Measurements from ENCODE around the gene ASB7.

ASB7 gene

DNA sequence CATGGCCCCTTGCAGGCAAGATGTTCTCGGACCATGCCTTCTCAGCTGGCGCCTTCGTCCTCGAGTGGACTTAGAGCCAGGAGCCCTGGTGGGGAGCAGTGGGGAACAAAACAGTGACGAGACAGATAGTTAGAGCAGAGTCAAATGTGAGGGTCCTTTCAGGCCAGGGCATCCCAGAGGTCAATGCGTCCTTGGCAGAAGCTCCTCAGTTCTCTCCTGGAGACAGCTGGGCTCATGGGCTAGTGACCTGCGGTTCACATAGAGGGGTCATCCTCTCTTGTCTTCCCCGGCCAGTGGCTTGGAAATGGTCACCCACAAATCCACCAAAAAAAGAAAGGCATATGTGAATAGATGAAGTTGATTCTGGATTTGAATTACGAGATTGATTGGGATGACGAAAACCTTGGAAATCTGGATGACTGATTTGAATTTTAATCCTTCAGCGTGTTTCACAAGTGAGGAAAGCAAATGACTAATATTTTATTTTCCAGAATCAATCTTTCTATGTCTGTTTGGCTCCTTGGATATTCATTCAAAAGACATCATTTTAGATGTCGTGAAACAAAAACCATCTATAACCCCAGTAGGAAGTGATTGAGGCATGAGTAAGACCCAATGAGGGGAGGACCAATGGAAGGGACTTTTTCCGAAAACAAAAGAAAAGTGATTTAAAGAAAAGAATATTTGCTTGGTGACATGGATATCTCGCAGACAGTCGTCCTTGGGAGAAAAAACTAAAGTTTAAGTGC is 84.5 kb downstream of the ASB7 start:
- DNase-seq = peak; percentile 93

DNA sequence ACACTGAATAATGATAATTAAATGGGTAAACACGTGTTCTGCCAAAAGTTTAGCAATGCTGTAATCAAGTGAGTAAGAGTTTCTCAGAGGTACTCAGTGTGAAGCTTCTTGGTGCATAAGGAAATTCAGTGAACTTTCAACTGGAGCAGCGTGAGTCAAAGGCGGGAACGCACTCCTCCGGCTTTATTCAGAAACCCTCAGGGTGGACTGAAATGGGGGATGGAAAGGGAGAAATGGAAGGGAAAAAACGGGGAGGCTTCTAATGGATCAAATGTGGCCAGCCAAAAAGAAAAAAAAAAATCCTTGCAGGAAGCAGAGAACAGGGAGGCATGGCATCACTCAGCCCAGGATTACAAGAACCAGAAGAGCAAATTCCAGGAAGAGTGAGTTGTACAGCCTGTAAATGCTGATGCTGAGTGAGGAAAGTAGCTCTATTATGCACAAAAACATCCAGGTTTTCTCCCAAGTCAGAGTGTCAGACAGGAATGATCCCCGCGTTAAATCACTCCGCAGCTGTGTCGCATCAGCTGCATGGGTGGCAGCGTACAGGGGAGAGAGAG is 85.3 kb downstream of the ASB7 start:
- peak; percentile 86 for DNase-seq

DNA sequence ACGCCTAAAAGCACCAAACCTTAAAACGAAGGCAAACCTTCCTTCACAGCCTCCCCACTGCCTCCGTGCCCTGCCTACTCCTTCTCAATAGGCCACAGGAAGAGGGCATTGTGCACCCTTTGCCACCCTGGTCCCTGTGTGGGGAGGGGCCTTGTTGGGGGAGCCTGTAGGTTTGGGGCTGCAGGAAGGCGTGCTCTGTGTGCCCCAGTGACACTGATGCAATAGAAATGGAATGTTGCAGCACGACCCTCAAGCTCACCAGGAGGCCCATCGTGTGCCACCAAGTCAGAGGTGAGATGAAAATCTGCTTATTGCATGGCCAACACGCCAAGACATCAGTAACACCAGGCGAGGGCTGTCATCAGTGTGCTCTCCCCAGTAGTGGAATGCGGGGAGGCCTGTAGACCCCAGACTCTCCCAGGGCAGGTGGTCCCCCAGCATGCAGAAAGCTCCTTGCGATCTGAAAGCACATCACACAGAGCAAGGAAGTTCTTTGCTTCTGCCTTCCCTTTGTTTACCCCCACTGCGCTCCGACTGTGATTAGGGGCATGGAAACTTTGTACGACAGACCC is 86.2 kb downstream of the ASB7 start:
- DNase-seq = no peak

DNA sequence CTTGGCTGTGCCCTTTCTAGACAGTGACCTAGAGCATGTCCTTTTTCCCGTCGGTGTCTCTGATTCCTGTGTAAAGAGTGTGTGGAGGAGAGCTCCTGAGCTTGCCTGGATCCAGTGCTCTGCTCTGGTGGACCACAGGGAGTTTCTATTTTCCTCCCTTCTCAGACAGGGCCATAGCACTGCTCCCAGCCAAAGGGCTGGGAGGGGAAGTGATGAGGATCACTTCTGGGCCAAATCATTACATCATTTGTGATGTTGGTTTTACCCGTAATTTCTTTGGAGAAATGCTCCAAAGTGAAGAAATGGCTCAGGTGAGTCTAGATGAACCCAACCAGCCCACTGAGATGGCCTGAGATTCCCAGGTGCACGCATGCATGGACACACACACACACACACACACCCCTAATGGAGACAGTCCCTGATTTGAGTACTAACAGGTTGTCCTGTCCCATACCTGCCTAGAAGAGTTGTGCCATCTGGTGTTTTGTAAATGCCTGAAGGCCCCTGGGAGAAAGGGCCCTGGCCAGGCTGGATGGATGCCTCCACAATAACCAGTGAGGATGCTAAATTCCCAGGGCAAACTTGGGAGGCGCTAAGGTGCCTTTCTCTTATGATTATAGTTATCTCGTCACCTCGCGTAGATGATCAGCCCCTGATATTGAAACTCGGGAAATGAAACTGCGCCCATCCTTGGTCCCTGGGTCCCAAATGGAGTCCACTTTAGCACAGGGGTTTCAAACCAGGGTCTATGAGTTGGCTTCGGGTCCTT is 86.9 kb downstream of the ASB7 start:
- no peak for DNase-seq

DNA sequence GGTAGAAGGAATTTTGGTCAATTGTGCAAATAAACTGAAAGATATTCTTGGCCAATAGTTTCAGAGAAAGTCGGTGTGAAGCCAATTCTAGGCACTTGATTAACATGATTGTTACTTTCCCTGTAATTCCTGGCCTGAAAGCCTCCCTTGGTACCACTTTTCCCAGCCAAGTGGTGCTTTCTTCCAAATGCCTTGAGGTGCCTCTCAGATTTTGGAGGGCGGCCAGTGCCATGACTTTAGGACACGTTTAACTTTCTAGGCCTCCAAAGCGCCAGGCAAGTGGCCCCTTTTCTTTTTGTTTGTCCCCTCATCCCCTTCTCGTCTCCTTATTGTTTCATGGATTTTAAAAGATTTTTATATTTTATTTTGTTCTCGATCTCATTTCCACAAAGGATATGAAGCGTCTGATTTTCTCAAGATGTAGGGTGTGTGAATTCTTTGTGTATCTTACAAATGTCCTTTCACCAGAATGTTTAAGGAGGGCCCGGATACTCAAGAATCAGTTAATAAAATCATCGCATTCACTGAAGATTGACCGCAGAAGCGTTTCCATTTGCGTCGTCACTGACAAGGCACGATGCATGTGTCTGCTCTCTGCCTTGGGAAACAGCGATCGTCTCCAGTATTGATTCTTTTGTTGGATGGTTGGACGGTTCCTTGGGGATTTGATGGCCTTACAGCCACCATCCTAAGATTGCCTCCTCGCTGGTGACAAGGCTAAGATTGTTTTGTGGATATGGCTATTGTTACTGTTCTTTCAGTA is 87.8 kb downstream of the ASB7 start:
- no peak for DNase-seq

DNA sequence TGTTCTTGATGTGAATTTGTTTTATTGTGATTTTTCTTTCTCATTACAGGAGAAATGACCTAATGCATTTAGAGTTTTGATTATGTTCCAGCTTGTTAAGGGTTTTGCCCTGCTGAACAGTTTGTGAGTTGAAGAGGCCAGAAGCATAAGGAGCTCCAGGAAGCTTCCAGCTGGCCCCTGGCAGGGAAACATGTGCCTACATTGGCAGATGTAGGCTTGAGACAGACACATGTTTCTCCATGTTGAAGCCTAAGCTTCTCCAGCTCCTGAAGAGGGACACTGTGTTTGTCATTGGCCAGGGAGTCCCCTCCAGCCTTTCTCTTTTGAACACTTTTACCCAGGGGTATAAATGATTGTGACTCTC is 88.4 kb downstream of the ASB7 start:
- DNase-seq = no peak

DNA sequence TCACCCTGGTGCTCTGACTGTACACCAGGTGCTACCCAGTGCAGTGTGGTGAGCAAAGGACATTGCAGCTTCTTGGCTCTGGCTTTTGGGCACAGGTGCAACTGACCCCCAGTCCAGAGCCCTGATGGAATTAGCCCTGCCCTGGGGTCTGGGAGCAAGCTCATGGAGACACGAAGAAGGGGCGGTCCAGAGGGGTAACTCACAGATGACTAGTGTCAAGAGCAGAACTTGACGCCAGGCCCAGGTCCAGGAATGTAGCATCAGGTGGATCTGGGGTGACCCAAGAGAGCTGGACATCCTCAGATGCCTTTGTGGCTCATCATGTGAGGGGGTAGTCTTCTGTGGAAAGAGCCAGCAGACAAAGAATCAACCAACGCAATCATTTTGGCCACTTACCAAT is 88.9 kb downstream of the ASB7 start:
- DNase-seq = no peak

DNA sequence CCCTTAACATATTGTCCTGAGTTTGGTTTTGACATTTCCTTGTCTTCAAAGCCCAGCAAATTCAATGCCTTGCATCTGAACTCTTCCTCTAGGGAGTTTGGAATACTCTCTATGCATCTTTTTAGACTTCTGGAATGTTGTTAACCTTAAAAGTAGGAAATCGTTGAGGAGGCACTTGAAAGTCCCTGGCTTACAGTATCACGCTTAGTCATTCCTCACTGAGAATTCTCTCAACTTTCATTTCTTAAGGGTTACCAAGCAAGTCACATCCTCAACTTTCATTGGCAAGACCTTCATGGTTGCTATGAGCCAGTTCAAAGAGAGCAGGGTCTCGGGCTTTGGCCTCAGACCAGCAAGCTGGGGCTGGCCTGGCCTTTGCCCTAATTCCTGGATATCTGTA is 89.9 kb downstream of the ASB7 start:
- DNase-seq = no peak

DNA sequence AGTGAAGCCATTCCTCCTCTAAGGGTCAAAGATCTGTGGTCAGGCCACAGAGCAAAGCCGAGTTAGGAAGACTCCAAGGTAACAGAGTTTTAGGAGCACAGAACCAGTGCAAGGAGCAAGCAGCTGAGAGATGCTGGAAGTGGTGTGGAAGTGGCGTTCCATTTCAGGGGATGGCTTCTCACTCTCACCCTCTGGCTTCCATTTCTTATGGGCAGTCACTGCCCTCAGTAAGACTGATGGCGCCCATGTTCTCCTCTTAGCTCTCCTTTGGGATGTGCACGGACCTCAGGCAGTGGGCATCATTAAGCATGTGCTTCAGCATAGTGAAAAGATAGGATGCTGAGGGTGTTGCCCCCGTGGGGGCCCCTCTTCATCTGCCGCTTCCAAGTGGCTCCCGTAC is 90.3 kb downstream of the ASB7 start:
- DNase-seq = no peak

DNA sequence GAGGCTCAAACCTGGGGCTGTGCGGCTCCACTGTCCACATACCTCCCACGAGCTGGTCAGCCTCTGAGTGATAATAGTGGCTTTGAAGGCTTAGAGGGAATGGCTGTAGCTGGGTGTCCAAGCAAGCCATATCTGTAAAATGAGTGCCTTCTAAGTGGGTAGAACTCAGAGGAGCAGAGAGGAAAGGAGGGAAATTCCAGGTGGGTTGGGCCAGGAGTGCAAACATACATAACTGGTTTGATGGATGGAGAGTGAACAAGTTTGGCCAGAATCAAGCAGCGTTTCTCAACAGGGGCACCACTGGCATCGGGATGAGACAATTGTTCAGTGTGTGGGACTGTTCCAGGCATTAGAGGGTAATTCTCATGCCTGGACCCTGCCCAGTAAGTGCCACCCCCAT is 91.1 kb downstream of the ASB7 start:
- DNase-seq = no peak

DNA sequence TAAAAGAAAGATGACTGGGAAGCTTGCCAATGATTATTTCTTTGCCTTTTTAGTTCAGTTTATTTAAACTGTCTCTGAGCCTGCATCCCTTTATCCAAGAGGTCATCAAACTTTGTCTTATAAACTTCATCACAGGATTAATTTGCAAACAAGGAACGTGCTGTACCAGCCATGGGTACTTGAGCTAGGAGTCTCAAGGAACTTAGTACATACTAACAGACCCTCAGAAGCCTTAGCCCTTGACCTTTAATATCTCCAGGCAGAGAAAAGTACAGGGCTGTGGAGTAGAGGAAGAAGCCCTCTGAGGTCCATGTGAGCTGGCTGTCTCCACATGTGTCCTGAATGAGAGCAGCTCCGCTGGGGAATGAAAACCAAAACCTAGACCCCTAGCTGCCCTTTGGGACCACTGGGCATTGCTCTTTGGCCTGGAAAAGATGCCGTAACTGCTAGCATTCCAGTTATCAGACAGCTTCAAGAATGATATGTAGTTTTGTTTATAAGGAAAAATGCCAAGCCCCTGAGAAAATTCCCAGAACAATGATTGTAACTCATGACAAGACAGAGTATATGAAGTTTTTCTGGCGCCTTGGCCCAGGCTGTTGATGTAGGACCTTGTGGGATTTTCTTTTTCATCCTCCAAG is 92.1 kb downstream of the ASB7 start:
- peak; percentile 55 for DNase-seq

DNA sequence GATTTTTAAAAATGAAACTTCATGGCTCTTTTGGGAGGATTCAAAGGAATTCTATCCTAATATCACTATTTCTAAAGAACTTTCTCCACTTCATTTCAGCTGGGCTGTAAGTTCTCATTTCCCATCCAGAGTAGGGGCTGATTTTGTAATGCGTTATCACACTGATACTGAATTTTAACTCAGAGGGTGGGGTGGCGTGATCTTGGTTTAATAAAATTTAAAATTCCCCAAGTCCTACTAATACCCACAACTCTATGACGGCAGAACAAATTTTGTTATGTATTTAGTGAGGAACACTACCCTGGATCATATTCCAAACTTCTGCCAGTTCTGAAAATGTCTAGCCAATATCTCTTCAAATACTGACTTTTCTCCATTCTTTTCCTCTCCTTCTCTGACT is 92.7 kb downstream of the ASB7 start:
- no peak for DNase-seq

DNA sequence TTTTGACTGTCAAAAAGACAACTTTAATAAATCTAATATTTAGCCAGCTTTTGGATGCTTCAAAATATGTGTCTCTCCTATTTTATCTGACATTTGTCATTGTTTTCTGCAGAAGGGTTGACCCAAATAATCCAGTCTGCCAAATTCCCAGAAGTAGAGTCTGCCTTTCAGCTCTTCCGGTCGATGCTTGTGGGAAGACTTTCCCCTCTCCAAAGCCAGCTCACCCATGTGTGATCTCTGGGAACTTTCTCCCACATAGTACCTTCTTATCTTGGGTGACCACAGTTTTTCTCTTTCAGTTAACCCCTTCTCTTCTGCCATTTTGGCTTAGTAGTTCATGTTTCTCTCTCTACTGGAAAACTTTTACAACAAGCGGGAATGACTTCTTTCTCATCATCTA is 94.1 kb downstream of the ASB7 start:
- no peak for DNase-seq
